Measurements from ENCODE around the gene GAS2L1.

GAS2L1 gene

GRCh38 chr22:29325785-29326315, 19.4 kb downstream of the GAS2L1 start:
- in situ Hi-C loops (cut with HindIII; ENCODE audit: low sequenced_read_pairs): no loop called here

DNA sequence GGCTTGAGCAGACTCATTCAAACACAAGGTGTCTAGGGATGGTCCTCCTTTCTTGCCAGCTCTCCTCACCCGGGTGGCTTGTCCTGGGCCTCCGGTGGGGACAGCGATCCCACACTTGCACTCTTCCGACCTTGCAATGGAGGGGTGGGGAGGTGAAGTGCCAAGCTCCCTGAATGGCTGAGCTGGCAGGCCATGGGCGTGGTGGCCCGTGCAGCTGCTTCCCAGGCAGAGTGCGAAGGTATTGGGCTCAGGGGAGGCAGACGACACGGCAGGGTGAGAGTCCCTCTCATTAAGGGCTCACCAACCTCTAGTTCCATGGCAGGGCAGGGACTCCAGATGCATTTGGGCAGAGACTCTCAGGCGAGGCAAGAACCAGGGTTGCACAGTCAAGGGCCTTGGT, 20.0 kb downstream of the GAS2L1 start:
- in situ Hi-C loops (cut with HindIII; ENCODE audit: low sequenced_read_pairs): no loop called here

DNA sequence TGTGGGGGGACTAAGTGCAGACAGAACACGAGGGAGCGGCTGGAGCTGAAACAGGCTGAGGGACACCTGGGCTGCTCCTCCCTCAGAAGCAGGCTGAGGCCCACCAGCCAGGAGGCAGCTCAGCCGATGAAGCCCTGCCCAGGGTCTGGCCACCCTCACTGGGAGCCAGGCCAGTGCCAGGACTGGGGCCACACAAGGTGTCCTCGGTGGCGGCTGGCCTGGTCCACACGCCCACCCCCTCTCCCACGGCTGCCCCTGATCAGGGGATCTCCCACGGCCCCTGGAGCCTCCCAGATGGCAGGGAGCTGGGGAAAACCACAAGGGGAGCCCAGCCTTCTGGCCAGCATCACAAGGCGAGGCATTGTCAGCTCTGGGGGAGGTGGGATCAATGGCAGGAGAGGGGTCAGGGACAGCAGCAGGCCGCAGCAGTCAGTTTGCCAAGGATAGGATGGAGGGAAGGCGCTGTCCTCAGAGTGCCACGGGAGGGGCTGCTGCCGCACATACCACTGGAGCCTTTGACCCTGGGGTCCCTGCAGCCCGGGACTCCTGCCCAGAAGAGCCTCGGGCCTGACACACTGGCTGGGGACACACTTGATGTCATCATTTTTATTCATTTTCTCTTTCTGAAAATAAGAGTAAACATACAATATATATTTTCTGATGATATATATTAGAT, 20.8 kb downstream of the GAS2L1 start:
- in situ Hi-C loops (cut with HindIII; ENCODE audit: low sequenced_read_pairs): no loop called here

DNA sequence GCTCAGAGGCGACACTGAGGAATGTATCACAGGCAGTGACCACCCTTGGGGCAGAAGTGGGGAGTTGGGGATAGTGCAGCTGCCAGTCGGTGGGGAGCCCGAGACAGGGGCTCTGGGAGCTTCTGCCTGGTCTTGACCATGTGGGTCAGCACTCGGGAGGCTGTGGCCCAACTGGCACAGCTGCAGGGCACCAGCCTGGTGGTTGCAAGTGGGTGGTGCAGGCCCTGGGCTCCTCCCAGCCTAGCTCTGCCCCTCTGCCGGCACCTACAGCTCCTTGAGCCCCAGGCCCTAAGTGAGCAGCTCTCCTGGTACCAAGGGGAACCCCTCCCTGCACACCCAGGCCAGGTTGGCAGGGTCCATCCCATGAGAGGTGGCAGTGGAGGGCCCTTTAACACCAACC, 21.6 kb downstream of the GAS2L1 start:
- in situ Hi-C loops (cut with HindIII; ENCODE audit: low sequenced_read_pairs): no loop called here

GRCh38 chr22:29328566-29329500, 22.4 kb downstream of the GAS2L1 start:
- in situ Hi-C loops (cut with HindIII; ENCODE audit: low sequenced_read_pairs): no loop called here

DNA sequence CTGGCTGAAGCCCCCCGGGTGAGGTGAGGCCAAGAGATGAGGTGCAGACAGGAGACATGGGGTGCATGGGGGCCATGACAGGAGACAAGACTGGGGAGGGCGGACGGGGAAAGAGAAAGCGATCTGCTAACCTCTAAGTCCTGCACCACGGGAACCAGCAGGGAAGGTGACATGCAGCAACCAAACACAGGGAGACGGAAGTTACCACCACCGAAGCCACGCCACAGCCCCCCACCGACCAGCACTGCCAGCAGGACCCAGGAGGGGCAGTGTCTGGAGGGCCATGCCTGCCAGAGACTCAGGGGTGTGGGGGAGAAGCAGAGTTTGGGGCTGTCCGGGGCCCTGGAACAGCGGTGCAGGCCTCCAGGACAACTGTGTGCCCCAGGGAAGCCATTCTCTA, 23.1 kb downstream of the GAS2L1 start:
- in situ Hi-C loops (cut with HindIII; ENCODE audit: low sequenced_read_pairs): no loop called here

GRCh38 chr22:29330291-29330690, 23.8 kb downstream of the GAS2L1 start:
- in situ Hi-C loops (cut with HindIII; ENCODE audit: low sequenced_read_pairs): no loop called here

GRCh38 chr22:29330753-29331152, 24.3 kb downstream of the GAS2L1 start:
- in situ Hi-C loops (cut with HindIII; ENCODE audit: low sequenced_read_pairs): no loop called here

DNA sequence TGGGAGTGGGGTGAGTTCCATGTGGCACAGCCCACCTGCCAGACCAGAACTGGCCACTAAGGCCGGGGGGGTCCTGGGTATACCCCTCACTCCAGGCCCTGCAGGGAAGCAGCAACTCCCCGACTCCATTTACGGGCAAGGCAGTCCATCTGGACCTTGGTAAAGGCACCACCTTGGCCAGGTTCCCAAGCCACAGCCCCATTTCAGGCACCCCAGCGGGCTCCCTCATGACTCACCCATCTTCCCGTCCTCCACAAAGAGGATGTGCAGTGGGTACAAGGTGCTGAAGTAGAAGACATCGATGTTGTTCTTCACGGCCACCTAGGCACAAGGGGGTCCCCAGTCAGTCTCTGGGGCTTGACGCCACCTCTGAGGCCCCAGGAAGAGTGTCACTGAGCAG, 24.8 kb downstream of the GAS2L1 start:
- in situ Hi-C loops (cut with HindIII; ENCODE audit: low sequenced_read_pairs): no loop called here

GRCh38 chr22:29331658-29332300, 25.3 kb downstream of the GAS2L1 start:
- in situ Hi-C loops (cut with HindIII; ENCODE audit: low sequenced_read_pairs): no loop called here

- in situ Hi-C loops (cut with HindIII; ENCODE audit: low sequenced_read_pairs): no loop called here
Measured at GRCh38 chr22:29332886-29333496, 26.5 kb downstream of the GAS2L1 start.

- in situ Hi-C loops (cut with HindIII; ENCODE audit: low sequenced_read_pairs): no loop called here
Measured at GRCh38 chr22:29334148-29334547, 27.7 kb downstream of the GAS2L1 start.

DNA sequence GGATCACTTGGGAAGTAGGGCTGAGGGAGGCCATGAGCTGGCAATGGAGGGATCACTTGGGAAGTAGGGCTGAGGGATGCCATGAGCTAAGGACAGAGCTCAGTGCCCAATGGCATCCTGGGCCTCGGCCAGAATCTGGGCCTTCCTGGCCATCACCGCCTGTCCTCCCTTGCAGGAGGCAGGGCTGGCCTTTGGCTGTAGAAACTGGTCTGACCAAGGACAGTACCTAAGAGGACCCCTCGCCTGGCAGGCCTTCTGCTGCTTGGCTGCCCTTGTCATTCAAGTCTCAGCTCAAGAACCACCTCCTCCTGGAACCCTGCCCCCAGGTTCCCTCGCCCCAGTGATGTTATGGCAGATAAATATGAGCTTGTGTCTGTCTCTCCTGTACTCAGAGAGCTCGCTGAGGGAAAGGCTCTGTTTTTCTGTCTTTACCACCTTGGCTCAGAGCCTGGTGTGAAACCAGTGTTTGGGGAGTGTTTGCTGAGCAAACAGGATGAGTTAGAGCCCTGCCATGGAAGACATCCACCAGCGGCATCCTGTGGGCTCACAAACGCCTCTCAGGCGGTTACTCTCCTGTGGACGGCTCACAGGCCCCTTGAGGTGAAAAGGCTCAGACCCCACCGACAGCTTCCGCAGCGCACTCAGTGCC, 28.4 kb downstream of the GAS2L1 start:
- in situ Hi-C loops (cut with HindIII; ENCODE audit: low sequenced_read_pairs): no loop called here

DNA sequence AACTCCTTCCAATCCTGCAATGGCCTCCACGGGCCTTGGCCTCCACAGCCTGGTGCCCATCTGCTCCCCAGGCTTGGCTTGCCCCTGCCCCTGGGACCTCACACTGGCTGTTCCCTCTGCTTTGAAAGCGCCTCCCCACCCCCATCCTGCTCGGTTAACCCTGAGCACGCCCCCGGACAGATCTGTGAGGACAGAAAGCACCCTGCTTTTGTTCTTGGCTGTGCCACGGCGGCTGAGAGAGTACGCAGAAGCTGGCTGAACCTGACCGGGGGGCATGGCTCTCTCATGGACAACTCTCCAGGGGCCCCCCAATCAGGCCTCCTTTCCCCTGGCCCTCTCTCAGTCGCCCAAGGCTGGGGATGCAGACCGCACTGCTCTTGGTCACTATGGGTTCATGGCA, 29.2 kb downstream of the GAS2L1 start:
- in situ Hi-C loops (cut with HindIII; ENCODE audit: low sequenced_read_pairs): no loop called here

DNA sequence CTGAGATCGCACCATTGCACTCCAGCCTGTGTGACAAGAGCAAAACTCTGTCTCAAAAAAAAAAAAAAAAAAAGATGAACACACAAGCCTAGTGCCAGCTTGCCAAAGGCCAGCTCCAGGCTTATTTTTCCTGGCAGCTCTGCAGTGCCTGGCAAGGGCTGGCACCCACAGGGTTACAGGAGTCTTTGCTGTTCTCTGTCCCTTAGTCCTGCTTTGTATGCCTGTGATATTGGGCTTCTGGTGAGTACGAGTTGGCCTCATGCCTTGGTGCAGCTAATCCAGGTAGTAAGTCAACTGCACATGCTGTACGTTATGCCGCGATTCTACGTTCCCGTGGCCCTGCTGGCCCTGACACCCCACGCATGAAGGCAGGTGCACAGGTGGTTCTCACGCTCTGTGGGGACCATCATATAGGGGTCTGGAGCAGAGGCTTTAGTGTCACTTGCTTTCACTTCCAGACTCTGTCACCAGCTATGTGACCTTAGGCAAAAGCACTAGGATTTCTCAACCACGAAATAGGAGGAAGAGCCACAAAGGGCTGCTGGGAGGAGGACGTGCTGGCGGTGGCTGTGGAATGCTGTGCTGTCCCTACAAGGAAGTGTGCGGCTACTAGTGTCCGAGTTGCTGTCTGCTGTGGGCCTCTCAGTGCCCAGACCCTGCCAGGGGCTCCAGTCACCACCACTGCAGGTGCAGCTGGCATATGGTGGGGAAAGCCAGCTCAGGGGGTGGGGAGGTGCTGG, 30.5 kb downstream of the GAS2L1 start:
- in situ Hi-C loops (cut with HindIII; ENCODE audit: low sequenced_read_pairs): no loop called here

GRCh38 chr22:29337631-29338284, 31.3 kb downstream of the GAS2L1 start:
- in situ Hi-C loops (cut with HindIII; ENCODE audit: low sequenced_read_pairs): no loop called here

- in situ Hi-C loops (cut with HindIII; ENCODE audit: low sequenced_read_pairs): no loop called here
Measured at GRCh38 chr22:29338398-29338797, 31.9 kb downstream of the GAS2L1 start.

DNA sequence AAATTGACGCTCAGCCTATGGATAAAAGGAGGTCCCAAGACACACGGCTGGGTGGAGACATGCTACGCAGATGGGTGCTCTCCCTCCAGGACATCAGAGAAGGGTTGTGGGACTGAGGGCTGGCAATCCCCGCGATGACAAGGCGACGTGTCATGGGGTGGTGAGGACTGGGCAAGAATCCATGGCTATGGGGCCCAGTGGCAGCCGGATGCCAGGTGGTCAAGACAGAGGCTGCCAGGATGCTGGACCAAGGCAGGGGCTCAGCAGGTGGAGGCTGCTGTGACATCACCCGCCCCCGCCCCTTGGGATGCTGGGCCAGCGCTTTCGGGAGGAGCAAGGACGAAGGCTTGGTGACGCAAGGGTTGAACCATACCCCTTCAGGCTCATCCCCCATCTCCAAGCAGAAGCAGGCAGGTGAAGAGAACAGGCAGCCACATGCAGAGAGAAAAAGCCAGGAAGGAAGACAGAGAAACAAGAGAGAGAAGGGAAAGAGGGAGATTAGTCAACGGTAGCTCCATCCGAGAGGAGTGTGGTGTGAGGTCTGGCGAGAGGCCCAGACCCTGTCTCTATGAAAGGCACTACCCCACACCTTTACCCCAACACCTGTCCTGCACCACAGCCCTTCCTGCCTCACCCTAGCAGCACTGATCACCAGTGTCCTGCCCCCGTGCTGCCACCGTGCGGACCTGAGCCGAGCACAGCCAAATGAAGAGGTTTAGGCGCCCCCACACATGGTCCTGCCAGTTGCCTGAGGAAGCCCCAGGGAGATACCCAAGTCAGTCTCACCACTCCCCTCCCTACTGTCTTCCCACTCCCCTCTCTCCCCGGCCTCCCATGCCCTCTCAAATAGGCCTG, 33.2 kb downstream of the GAS2L1 start:
- in situ Hi-C loops (cut with HindIII; ENCODE audit: low sequenced_read_pairs): no loop called here
